ENCODE measurements around the gene FRMD4A.

The FRMD4A gene

GRCh38 chr10:13822490-13822889 is 508.2 kb downstream of the FRMD4A start:
- no peak overlapping the region for H3K9ac ChIP-seq (ENCODE audit: low read length)
- TF ChIP-seq CTCF (IDR thresholded peaks at IDR 0.05; ENCODE audit: insufficient read depth, low read length, poor library complexity, severe bottlenecking), result no peak
- no peak for TF ChIP-seq EZH2phosphoT487 (conservative IDR thresholded peaks at IDR 0.05; ENCODE audit: low read length)
- H3K36me3 ChIP-seq (ENCODE audit: low read length), result no peaks in the 10 kb centered on the region
- no peak overlapping the region for H3K4me2 ChIP-seq (ENCODE audit: low read depth, low read length, poor library complexity, severe bottlenecking)
- no peaks in the 10 kb centered on the region for H4K20me1 ChIP-seq (ENCODE audit: low read depth, low read length)
- no peaks in the 10 kb centered on the region for H3K9me3 ChIP-seq (ENCODE audit: insufficient read depth, low read length)
- H2AFZ ChIP-seq (ENCODE audit: low read depth, low read length, severe bottlenecking), result no peak overlapping the region
- H3K79me2 ChIP-seq (ENCODE audit: insufficient read depth, low read length), result no peaks in the 10 kb centered on the region
- H3K27me3 ChIP-seq (ENCODE audit: low read length), result no peaks in the 10 kb centered on the region; the same call in 1 of the 2 replicates
- no peak overlapping the region for H3K4me3 ChIP-seq (ENCODE audit: insufficient read depth, low read length, poor library complexity, severe bottlenecking)
- no peak overlapping the region for H3K27ac ChIP-seq (ENCODE audit: low read depth, low read length)
- H3F3A ChIP-seq (ENCODE audit: insufficient read depth), result no peaks in the 10 kb centered on the region
- no peaks in the 10 kb centered on the region for H3K9me2 ChIP-seq (replicated peaks; ENCODE audit: insufficient read depth, low read length)

GRCh38 chr10:13820964-13821337 is 509.8 kb downstream of the FRMD4A start:
- no peak overlapping the region for H3K9ac ChIP-seq (ENCODE audit: low read length)
- no peak overlapping the region for H2AFZ ChIP-seq (ENCODE audit: low read depth, low read length, severe bottlenecking)
- no peak overlapping the region for H3K4me2 ChIP-seq (ENCODE audit: low read depth, low read length, poor library complexity, severe bottlenecking)

GRCh38 chr10:13820119-13820963 is 510.4 kb downstream of the FRMD4A start:
- H3K27ac ChIP-seq (ENCODE audit: low read depth, low read length), result no peak overlapping the region
- TF ChIP-seq CTCF (IDR thresholded peaks at IDR 0.05; ENCODE audit: insufficient read depth, low read length, poor library complexity, severe bottlenecking) (no peak), EZH2phosphoT487 (conservative IDR thresholded peaks at IDR 0.05; ENCODE audit: low read length) (no peak)
- H3F3A ChIP-seq (ENCODE audit: insufficient read depth), result no peaks in the 10 kb centered on the region
- H2AFZ ChIP-seq (ENCODE audit: low read depth, low read length, severe bottlenecking), result no peak overlapping the region
- H3K9me3 ChIP-seq (ENCODE audit: insufficient read depth, low read length), result no peaks in the 10 kb centered on the region
- H3K79me2 ChIP-seq (ENCODE audit: insufficient read depth, low read length), result no peaks in the 10 kb centered on the region
- H3K4me2 ChIP-seq (ENCODE audit: low read depth, low read length, poor library complexity, severe bottlenecking), result no peak overlapping the region
- H3K27me3 ChIP-seq (ENCODE audit: low read length), result no peaks in the 10 kb centered on the region; the same call in 1 of the 2 replicates
- no peaks in the 10 kb centered on the region for H3K9me2 ChIP-seq (replicated peaks; ENCODE audit: insufficient read depth, low read length)
- H3K4me3 ChIP-seq (ENCODE audit: insufficient read depth, low read length, poor library complexity, severe bottlenecking), result no peak overlapping the region
- H3K36me3 ChIP-seq (ENCODE audit: low read length), result no peaks in the 10 kb centered on the region
- no peaks in the 10 kb centered on the region for H4K20me1 ChIP-seq (ENCODE audit: low read depth, low read length)
- H3K9ac ChIP-seq (ENCODE audit: low read length), result no peak overlapping the region

More at GRCh38 chr10:13820964-13821337, 509.8 kb downstream of the FRMD4A start:
- TF ChIP-seq CTCF (IDR thresholded peaks at IDR 0.05; ENCODE audit: insufficient read depth, low read length, poor library complexity, severe bottlenecking) (no peak), EZH2phosphoT487 (conservative IDR thresholded peaks at IDR 0.05; ENCODE audit: low read length) (no peak)
- no peaks in the 10 kb centered on the region for H3K9me3 ChIP-seq (ENCODE audit: insufficient read depth, low read length)
- no peaks in the 10 kb centered on the region for H3K79me2 ChIP-seq (ENCODE audit: insufficient read depth, low read length)
- no peaks in the 10 kb centered on the region for H4K20me1 ChIP-seq (ENCODE audit: low read depth, low read length)
- H3K9me2 ChIP-seq (replicated peaks; ENCODE audit: insufficient read depth, low read length), result no peaks in the 10 kb centered on the region
- no peak overlapping the region for H3K4me3 ChIP-seq (ENCODE audit: insufficient read depth, low read length, poor library complexity, severe bottlenecking)
- H3K36me3 ChIP-seq (ENCODE audit: low read length), result no peaks in the 10 kb centered on the region
- no peak overlapping the region for H3K27ac ChIP-seq (ENCODE audit: low read depth, low read length)
- no peaks in the 10 kb centered on the region; the same call in 1 of the 2 replicates for H3K27me3 ChIP-seq (ENCODE audit: low read length)
- H3F3A ChIP-seq (ENCODE audit: insufficient read depth), result no peaks in the 10 kb centered on the region

Data from SU-DHL-6 (cell line).